ENCODE measurements around the gene B3GAT2.

DNA sequence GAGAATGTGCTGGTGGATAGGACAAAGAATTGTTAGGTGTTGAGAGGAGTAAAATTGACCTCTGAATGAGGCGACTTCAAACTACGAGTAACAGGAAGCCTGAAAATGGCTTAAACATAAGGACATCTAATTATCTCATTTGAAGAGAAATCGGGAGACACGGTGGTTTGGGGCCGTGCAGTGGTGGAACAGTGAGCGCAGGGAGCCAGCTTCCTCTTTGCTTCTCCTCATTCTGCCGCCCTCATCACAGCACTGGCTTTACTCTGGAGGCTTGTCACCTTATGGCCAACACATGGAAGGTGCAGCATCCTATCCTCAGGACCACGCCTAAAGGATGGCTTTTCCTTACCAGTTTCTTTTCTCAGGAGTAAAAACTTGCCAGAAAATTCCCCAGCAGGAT is 114.3 kb downstream of the B3GAT2 start:
- TF ChIP-seq, protein P1, sequence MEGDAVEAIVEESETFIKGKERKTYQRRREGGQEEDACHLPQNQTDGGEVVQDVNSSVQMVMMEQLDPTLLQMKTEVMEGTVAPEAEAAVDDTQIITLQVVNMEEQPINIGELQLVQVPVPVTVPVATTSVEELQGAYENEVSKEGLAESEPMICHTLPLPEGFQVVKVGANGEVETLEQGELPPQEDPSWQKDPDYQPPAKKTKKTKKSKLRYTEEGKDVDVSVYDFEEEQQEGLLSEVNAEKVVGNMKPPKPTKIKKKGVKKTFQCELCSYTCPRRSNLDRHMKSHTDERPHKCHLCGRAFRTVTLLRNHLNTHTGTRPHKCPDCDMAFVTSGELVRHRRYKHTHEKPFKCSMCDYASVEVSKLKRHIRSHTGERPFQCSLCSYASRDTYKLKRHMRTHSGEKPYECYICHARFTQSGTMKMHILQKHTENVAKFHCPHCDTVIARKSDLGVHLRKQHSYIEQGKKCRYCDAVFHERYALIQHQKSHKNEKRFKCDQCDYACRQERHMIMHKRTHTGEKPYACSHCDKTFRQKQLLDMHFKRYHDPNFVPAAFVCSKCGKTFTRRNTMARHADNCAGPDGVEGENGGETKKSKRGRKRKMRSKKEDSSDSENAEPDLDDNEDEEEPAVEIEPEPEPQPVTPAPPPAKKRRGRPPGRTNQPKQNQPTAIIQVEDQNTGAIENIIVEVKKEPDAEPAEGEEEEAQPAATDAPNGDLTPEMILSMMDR (IDR thresholded peaks at IDR 0.05; ENCODE audit: low read depth, low read length) = no peak
- TF ChIP-seq POLR2A (IDR thresholded peaks at IDR 0.05; ENCODE audit: extremely low read depth, insufficient read length) (no peak), MYC (IDR thresholded peaks at IDR 0.05; ENCODE audit: low read depth, low read length) (no peak)
- TF ChIP-seq, protein P2, sequence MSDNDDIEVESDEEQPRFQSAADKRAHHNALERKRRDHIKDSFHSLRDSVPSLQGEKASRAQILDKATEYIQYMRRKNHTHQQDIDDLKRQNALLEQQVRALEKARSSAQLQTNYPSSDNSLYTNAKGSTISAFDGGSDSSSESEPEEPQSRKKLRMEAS (IDR thresholded peaks at IDR 0.05; ENCODE audit: low read depth, low read length) = no peak
